NT2/D1 (cell line): Measurements from ENCODE around the gene CLEC2L.

Source experiments
- SUZ12 ChIP-seq: IDR thresholded peaks from 2 replicates; pipeline ENCODE4 v1.6.1; 2011; ENCODE audit not compliant: insufficient read length, insufficient read depth; ENCODE audit errors: extremely low read depth
- YY1 ChIP-seq: IDR thresholded peaks from 2 replicates; pipeline ENCODE4 v1.6.1; 2011; ENCODE audit not compliant: insufficient read length, insufficient read depth
- ZNF274 ChIP-seq: IDR thresholded peaks from 2 replicates; pipeline ENCODE4 v1.6.1; 2011; ENCODE audit warnings: mild to moderate bottlenecking, low read depth, low read length

- TF ChIP-seq ZNF274 (no peak), YY1 (no peak), SUZ12 (no peak)
These were observed 48.2 kb downstream of the CLEC2L start for GRCh38 chr7:139571651-139572050.
